ENCODE data around the gene ZNF674. TPM values are rescaled to one million over a fixed set of nuclear protein-coding genes. Genes with fewer than 3 reads are reported as not detected.
"Not testable (repeated sequence)": the region's sequence is repeated elsewhere in the genome, so short reads cannot be mapped to it uniquely, and the experiment has no call there.

ZNF674 gene
- total RNA-seq, 1 experiment from 2014 or later, result 3.3 TPM

GRCh38 chrX:46547857-46548256, 2.6 kb upstream of the ZNF674 start:
- DNase-seq, result no peak
- H3K9me3 ChIP-seq (replicated peaks), result no peaks in the 10 kb centered on the region
- no peaks in the 10 kb centered on the region for H3K27me3 ChIP-seq
- H3K4me3 ChIP-seq, result no peak overlapping the region
- H3K36me3 ChIP-seq, result no peaks in the 10 kb centered on the region
- H3K4me1 ChIP-seq, result no peaks in the 10 kb centered on the region
- H3K27ac ChIP-seq, result no peak overlapping the region

DNA sequence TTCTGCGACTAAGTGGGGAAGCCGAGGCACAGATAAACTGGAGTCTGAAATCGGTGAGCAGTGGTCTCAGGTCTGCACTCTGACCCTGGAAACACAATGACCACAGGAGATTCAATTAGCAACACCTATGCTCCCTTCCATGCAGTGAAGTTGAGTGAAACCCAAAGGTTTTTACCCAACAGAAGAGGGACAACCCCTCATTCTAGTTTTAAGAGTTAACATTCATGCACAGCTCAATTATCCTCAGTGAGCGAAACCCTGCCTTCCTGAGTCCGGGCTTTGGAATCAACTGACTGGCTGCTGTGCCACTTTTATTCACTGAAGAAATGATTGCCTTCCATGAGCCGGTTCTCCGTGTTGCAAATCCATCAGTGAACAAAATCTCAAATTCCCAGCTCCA, 694 bp downstream of the ZNF674 start:
- peak overlapping the region; percentile 82 for H3K27ac ChIP-seq
- not testable (repeated sequence) for H3K36me3 ChIP-seq
- H3K4me3 ChIP-seq, result peak overlapping the region; percentile 78

DNA sequence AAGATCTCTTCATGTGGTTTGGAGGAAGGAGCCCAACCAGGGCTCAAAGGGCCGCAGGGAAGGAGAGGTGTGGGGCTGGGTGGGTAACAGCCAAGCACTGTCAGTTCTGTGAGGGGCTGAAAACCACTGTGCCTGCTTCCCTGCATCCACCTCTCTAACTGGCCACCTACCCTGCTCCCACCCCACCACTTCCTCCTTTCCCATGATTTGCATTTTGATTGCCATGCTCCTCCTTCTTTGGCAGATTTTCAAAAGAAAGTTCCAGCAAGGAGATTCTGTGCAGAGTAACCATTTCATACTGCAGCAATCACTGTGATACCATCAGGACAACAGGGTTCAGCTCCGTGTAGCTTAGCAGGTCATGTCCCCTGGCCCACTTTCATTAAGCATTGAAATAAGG, 1.8 kb downstream of the ZNF674 start:
- Histone ChIP-seq H3K27ac (no peak overlapping the region), H3K4me3 (no peak overlapping the region), H3K9me3 (replicated peaks) (no peaks in the 10 kb centered on the region), H3K27me3 (no peaks in the 10 kb centered on the region), H3K4me1 (no peaks in the 10 kb centered on the region), H3K36me3 (no peaks in the 10 kb centered on the region)
- DNase-seq, result no peak

More for the DNA sequence above, 694 bp downstream of the ZNF674 start:
- H3K27me3 ChIP-seq; H3K4me1 ChIP-seq; H3K9me3 ChIP-seq (replicated peaks); DNase-seq: not testable (repeated sequence)

GRCh38 chrX:46531442-46531841, 13.8 kb downstream of the ZNF674 start:
- Histone ChIP-seq H3K4me1 (no peaks in the 10 kb centered on the region), H3K27me3 (no peaks in the 10 kb centered on the region), H3K4me3 (no peak overlapping the region), H3K36me3 (no peaks in the 10 kb centered on the region), H3K9me3 (replicated peaks) (no peaks in the 10 kb centered on the region), H3K27ac (no peak overlapping the region)
- no peak for DNase-seq

- H3K4me3 ChIP-seq, result not testable (repeated sequence)
These were observed 14.8 kb downstream of the ZNF674 start for GRCh38 chrX:46530404-46530908.

DNA sequence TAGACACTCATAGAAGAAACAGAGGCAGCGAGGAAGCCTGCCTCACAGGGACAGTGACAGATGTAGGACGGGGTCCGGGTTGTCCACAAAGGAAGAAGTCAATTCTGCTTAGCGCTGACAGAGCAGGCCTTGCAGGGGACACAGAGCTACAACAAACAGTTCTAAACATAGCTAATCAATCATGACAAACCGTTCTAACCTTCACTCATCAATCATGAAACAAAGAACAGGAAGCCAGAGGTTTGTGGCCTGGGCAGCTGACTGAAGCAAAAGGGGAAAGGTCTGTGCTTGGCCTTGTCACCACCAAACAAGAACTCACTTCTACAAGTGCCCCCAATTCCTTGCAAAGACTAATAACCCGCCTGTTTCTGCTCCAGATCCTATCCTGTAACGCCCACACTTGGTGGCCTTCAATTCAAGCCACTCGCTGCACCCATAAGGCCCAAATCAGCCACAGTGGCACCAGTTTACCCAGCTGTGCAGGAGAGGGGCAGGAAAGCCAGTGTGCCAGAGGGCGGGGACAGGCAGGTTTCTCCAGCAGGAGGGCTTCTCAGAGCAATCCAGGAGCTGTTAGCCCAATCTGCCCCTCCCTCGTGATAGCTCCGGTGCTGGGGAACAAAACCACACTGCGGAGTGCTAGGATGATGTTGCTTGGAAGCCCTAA, 15.3 kb downstream of the ZNF674 start:
- H3K9me3 ChIP-seq (replicated peaks); H3K4me3 ChIP-seq; H3K4me1 ChIP-seq; H3K27me3 ChIP-seq; H3K36me3 ChIP-seq; DNase-seq; H3K27ac ChIP-seq: not testable (repeated sequence)

More at GRCh38 chrX:46530404-46530908, 14.8 kb downstream of the ZNF674 start:
- not testable (repeated sequence) for H3K9me3 ChIP-seq (replicated peaks); H3K4me1 ChIP-seq; DNase-seq; H3K36me3 ChIP-seq; H3K27ac ChIP-seq; H3K27me3 ChIP-seq

GRCh38 chrX:46528640-46529039, 16.6 kb downstream of the ZNF674 start:
- H3K4me3 ChIP-seq; H3K36me3 ChIP-seq; H3K27me3 ChIP-seq; DNase-seq; H3K27ac ChIP-seq; H3K9me3 ChIP-seq (replicated peaks); H3K4me1 ChIP-seq: not testable (repeated sequence)

DNA sequence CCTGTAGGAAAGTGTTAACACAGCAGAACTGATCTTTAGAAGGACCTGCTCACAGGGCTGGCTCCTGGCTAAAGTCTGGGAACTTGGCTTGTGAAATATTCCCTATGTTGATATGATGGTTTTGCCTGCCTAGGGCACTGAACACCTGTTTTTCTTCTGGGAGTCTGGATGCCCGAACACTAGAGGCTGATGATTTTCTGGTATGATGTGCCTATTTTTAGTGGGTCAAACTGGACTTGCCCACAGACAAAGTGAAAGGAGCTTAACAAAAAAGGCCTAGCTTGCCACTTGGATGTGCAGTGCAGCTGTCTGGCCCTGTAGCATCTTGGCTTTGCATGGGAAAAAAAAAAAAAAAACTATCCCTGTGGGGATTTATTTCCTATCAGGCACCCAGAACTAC, 39.1 kb downstream of the ZNF674 start:
- Histone ChIP-seq H3K4me3 (no peak overlapping the region), H3K36me3 (no peaks in the 10 kb centered on the region), H3K27me3 (no peaks in the 10 kb centered on the region), H3K9me3 (replicated peaks) (no peaks in the 10 kb centered on the region), H3K27ac (no peak overlapping the region), H3K4me1 (no peaks in the 10 kb centered on the region)
- peak in 1 of 2 experiments; percentile 26 for DNase-seq

- H3K4me1 ChIP-seq, result no peaks in the 10 kb centered on the region
- H3K9me3 ChIP-seq (replicated peaks), result no peaks in the 10 kb centered on the region
- H3K27me3 ChIP-seq, result no peaks in the 10 kb centered on the region
- DNase-seq, result no peak
- H3K27ac ChIP-seq, result no peak overlapping the region
- H3K4me3 ChIP-seq, result no peak overlapping the region
- H3K36me3 ChIP-seq, result no peaks in the 10 kb centered on the region
These were observed 42.4 kb downstream of the ZNF674 start for GRCh38 chrX:46502848-46503247.

DNA sequence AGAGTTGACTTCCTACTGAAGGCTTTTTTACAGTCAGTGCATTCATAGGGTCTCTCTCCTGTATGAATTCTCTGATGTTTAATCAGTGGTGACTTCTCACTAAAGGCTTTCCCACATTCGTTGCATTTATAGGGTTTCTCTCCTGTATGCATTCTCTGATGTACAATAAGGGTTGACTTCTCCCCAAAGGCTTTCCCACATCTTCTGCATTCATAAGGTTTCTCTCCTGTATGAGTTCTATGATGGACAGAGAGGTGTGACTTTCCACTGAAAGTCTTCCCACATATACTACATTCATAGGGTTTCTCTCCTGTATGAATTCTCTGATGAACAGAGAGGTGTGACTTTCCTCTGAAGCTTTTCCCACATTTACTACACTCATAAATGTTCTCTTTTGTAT, 45.2 kb downstream of the ZNF674 start:
- Histone ChIP-seq H3K9me3 (replicated peaks) (no peaks in the 10 kb centered on the region), H3K27ac (no peak overlapping the region), H3K27me3 (no peaks in the 10 kb centered on the region), H3K36me3 (no peaks in the 10 kb centered on the region), H3K4me1 (no peaks in the 10 kb centered on the region), H3K4me3 (no peak overlapping the region)
- no peak for DNase-seq

DNA sequence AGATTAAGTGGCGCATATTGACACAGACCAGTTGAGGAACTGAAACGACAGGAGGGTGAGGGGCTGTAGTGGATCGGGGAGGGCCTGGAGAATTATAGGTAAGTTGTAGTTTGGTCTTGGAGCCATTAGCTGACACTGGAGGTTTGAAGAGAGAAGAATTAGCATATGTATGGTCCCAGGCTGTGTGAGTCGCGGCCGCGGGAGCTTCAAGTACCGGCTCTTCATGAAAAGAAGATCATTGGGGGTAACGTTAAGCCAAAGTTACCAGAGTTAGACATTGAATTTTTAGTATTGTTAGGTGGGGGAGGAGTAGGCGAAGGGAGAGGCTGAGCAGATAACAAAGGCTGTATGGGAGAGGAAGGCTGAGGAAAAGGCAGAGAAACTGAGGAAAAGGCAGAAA, 56.5 kb downstream of the ZNF674 start:
- no peak overlapping the region for H3K4me3 ChIP-seq
- no peaks in the 10 kb centered on the region for H3K9me3 ChIP-seq (replicated peaks)
- H3K4me1 ChIP-seq, result no peaks in the 10 kb centered on the region
- no peaks in the 10 kb centered on the region for H3K36me3 ChIP-seq
- no peak for DNase-seq
- H3K27ac ChIP-seq, result no peak overlapping the region
- no peaks in the 10 kb centered on the region for H3K27me3 ChIP-seq

DNA sequence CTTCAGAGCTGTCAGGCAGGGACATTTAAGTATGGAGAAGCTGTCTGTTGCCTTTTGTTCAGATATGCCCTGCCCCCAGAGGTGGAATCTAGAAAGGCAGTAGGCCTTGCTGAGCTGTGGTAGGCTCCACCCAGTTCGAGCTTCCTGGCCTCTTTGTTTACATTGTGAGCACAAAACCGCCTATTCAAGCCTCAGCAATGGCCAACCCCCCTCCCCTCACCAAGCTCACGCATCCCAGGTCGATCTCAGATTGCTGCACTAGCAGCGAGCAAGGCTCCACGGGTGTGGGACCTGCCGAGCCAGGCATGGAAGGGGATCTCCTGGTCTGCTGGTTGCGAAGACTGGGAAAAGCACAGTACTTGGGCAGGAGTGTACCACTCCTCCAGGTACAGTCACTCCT, 59.3 kb downstream of the ZNF674 start:
- no peaks in the 10 kb centered on the region for H3K9me3 ChIP-seq (replicated peaks)

DNA sequence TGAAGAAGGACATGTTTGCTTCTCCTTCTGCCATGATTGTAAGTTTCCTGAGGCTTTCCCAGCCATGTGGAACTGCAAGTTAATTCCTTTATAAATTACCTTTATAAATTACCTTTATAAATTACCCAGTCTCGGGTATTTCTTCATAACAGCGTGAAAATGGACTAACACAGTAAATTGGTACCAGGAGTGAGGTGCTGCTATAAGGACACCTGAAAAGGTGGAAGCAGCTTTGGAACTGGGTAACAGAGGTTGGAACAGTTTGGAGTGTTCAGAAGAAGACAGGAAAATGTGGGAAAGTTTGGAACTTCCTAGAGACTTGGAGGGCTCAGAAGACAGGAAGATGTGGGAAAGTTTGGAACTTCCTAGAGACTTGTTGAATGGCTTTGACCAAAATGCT, 66.6 kb downstream of the ZNF674 start:
- H3K36me3 ChIP-seq; H3K9me3 ChIP-seq (replicated peaks): not testable (repeated sequence)

More for the DNA sequence above, 59.3 kb downstream of the ZNF674 start:
- H3K36me3 ChIP-seq, result no peaks in the 10 kb centered on the region
- DNase-seq, result no peak
- H3K4me1 ChIP-seq, result no peaks in the 10 kb centered on the region
- no peak overlapping the region for H3K4me3 ChIP-seq
- no peaks in the 10 kb centered on the region for H3K27me3 ChIP-seq
- no peak overlapping the region for H3K27ac ChIP-seq

DNA sequence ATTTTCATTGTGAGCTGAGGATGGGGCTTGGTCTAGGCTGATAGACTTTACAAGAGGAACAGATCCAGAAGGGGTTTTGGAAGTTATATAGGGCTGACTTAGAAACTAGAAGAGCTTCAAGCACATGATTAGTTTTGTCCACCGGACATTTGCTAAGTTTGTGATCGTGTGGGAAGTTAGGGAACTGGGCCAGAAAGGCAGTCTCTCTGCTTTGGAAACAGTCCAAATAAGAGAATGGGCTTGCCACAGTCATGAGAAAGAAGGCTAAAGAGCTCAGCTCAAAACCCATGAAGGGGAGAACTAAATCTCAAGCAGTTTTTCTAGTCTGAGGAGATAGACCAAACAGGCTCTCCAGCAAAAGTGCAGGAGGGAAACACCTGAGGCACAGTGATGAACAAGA, 67.8 kb downstream of the ZNF674 start:
- no peak overlapping the region for H3K27ac ChIP-seq
- no peaks in the 10 kb centered on the region for H3K9me3 ChIP-seq (replicated peaks)
- no peaks in the 10 kb centered on the region; the same call in 1 of the 2 replicates for H3K36me3 ChIP-seq
- no peaks in the 10 kb centered on the region for H3K27me3 ChIP-seq
- no peaks in the 10 kb centered on the region for H3K4me1 ChIP-seq
- no peak for DNase-seq
- H3K4me3 ChIP-seq, result no peak overlapping the region

More for the DNA sequence above, 66.6 kb downstream of the ZNF674 start:
- H3K4me3 ChIP-seq, H3K27me3 ChIP-seq, H3K27ac ChIP-seq, H3K4me1 ChIP-seq, DNase-seq: not testable (repeated sequence)

DNA sequence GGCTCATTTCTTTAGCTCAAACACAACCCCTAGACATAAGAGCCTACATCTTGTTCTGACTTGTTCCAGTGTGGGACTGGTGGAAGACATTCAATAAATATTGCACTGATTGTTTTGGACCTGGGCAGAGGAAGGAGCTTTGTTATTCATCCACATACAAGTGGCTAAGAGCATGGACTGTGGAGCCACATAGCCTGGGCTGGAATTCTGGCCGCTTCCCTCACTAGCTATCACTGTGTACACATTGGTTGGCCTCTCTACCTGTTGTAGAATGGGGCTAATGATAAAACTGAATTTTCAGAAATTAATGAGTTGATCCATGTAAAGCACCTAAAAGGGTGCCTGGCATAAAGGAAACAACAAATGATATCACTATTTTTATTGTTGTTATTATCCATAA, 80.0 kb downstream of the ZNF674 start:
- Histone ChIP-seq H3K27me3 (no peaks in the 10 kb centered on the region), H3K9me3 (replicated peaks) (no peaks in the 10 kb centered on the region), H3K27ac (no peak overlapping the region), H3K4me1 (no peaks in the 10 kb centered on the region), H3K36me3 (no peaks in the 10 kb centered on the region; the same call in 1 of the 2 replicates), H3K4me3 (no peak overlapping the region)
- DNase-seq, result no peak

GRCh38 chrX:46463682-46464081, 81.5 kb downstream of the ZNF674 start:
- no peak for DNase-seq
- Histone ChIP-seq H3K4me3 (no peak overlapping the region), H3K36me3 (no peaks in the 10 kb centered on the region; the same call in 1 of the 2 replicates), H3K9me3 (replicated peaks) (no peaks in the 10 kb centered on the region), H3K27ac (no peak overlapping the region), H3K4me1 (no peaks in the 10 kb centered on the region), H3K27me3 (no peaks in the 10 kb centered on the region)
